ENCODE results near the gene ALPL. TPM values are rescaled to one million over a fixed set of nuclear protein-coding genes. Genes with fewer than 3 reads are reported as not detected.

ALPL gene
- total RNA-seq, 1 donor from 2014 or later = 123 TPM

DNA sequence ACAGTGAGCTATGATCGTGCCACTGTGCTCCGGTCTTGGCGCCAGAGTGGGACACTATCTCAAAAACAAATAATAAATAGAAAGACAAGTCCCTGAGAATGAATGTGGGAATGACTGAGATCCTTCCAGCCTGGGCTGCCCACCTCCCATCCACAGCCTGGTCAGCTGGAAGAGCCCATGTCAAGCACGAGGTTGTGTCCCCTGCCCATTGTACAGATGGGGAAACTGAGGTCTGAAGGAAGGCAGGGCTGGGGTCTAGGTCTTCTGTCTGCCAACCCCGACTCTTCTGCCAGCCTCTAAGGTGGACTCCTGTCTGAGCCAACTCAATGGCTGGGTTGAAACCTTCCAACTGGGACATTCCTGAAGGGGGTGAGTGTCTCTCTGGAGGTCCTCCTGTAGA, 80.4 kb downstream of the ALPL start:
- TF ChIP-seq CTCF (IDR thresholded peaks at IDR 0.05) = no peak
- Histone ChIP-seq H3K4me1 (peaks cover 22% of the 10 kb centered on the region), H3K27me3 (ENCODE audit: low read depth) (peaks cover 17% of the 10 kb centered on the region), H3K27ac (no peak overlapping the region), H3K9me3 (no peaks in the 10 kb centered on the region), H3K4me3 (no peak overlapping the region), H3K36me3 (no peaks in the 10 kb centered on the region)
- intact Hi-C loops (cut with DNase I) = no loop called here
- no peak for ATAC-seq
- DNase-seq = no peak

DNA sequence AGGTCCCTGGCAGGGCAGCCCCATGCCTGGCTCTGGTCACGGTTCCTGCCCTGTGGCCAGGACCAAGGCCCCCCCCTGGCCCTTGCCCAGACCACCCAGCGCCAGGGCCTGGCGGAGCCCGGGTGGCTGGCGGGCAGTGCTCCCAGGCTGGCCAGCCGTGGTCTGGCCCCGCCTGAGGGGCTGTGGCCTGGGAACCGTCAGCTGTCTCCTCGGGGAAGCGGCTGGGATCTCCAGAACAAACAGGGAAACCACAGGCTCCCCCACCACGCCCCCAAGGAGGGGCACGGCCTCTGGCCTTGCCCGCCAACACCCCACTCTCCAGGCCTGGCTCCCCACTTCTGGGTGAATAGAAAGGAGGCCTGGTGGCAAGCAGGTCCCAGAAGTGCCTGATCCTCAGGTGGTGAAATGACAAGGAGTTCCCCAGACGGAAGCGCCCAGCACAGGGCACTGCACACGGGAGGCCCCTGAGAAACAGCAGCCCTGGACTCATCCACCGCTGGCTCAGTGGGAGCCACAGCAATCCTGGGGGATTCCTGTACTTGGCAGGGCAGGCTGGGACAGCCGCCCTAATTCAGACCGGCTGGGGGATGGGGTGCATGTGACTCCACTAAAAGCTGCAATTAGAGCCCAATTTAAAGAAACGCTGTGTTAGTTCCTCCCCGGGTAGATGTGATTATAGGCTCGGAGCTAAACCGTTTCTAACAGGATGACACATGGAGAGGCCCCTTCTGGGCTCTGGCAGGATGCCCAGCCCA, 81.1 kb downstream of the ALPL start:
- H3K9me3 ChIP-seq = no peaks in the 10 kb centered on the region
- peaks cover 20% of the 10 kb centered on the region for H3K4me1 ChIP-seq
- DNase-seq (no peak), ATAC-seq (no peak)
- H3K27ac ChIP-seq = no peak overlapping the region
- peaks cover 17% of the 10 kb centered on the region for H3K27me3 ChIP-seq (ENCODE audit: low read depth)
- intact Hi-C loops (cut with DNase I) = no loop called here
- H3K4me3 ChIP-seq = no peak overlapping the region
- no peak for TF ChIP-seq CTCF (IDR thresholded peaks at IDR 0.05)
- H3K36me3 ChIP-seq = no peaks in the 10 kb centered on the region

DNA sequence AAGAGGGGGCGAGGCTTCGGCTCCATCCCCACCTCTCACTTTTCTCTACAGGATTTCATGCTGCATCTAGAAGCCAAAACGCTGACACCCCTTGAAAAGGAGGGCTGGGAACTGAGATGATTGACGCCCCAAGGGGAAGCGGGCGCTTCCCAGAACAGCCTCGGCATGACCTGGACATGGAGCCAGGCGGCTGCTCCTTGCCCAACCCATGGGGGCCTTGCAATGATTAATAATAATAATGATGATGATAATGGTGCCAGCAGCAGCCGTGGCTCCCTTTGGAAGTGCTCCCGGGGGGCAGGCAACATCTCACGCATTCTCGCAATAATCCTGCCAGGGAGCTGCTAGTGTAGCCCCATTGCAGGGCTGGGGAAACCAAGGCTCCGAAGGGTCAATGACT, 81.7 kb downstream of the ALPL start:
- no peak overlapping the region for H3K27ac ChIP-seq
- H3K27me3 ChIP-seq (ENCODE audit: low read depth) = peaks cover 17% of the 10 kb centered on the region

DNA sequence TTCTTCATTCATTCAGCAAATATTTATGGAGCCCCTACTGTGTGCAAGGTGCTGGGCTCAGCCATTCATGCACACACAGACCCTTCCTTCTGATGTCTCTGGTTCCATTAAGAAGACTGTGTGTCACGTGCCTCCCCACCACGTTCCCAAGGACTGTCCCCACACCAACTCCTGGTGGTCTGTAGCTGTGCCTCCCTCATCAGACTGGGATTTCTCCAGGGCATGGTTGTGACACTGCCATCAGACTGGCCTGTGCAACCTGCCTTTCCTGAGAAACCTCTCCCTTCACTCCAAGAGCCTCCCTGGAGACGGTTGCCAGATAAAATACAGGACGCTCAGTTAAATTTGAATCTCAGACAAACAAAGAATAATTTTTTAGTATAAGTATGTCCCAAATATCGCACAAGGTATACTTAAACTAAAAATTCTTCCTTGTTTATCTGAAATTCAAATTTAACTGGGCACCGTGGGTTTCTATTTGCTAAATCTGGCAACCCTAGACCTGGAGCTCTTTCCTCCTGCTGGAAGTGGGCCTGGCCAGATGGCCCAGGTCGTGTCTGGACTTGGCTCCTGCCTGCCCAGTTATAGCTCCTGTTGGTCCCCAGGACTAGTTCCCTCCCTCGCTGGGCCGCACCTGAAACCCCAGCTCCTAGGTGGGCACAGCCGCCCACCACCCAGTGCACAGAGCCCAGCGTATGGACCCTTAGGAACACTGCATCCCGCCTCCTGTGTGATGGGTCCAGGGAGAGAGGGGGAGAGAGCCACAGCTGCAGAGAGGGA, 83.1 kb downstream of the ALPL start:
- DNase-seq = no peak
- ATAC-seq = no peak
- Histone ChIP-seq H3K4me3 (no peak overlapping the region), H3K36me3 (peaks cover 6% of the 10 kb centered on the region), H3K27me3 (ENCODE audit: low read depth) (peaks cover 17% of the 10 kb centered on the region), H3K9me3 (no peaks in the 10 kb centered on the region), H3K27ac (no peak overlapping the region), H3K4me1 (peaks cover 4% of the 10 kb centered on the region)
- intact Hi-C loops (cut with DNase I) = no loop called here
- TF ChIP-seq CTCF (IDR thresholded peaks at IDR 0.05) = no peak

More for the DNA sequence above, 81.7 kb downstream of the ALPL start:
- Histone ChIP-seq H3K4me3 (no peak overlapping the region), H3K4me1 (peaks cover 14% of the 10 kb centered on the region), H3K9me3 (no peaks in the 10 kb centered on the region), H3K36me3 (no peaks in the 10 kb centered on the region)
- ATAC-seq (no peak), DNase-seq (no peak)
- no peak for TF ChIP-seq CTCF (IDR thresholded peaks at IDR 0.05)
- intact Hi-C loops (cut with DNase I) = no loop called here

DNA sequence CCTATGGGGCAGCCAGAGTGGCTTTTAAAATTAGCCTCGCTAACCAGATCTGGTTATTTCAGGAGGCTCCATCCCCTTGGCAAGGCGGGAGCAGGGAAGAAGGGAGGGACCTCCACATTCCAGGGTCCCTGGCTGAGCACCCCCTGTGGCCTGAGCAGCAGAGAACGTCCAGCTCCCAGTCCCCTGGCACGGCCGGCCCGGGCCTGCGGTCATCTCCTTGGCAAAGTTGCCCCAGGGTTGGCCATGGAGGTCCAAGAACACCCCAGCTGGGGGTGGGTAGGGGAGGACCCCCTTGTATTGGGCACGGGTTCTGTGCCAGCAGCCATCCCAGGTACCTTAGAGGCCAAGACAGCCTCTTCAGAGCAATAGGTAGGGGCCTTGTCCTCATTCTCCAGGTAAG, 84.0 kb downstream of the ALPL start:
- peaks cover 17% of the 10 kb centered on the region for H3K27me3 ChIP-seq (ENCODE audit: low read depth)
- H3K9me3 ChIP-seq = no peaks in the 10 kb centered on the region
- DNase-seq = no peak
- no peak overlapping the region for H3K4me3 ChIP-seq
- no peak for TF ChIP-seq CTCF (IDR thresholded peaks at IDR 0.05)
- intact Hi-C loops (cut with DNase I) = no loop called here
- no peak for ATAC-seq
- H3K36me3 ChIP-seq = peaks cover 6% of the 10 kb centered on the region
- H3K4me1 ChIP-seq = peaks cover 4% of the 10 kb centered on the region
- H3K27ac ChIP-seq = no peak overlapping the region

Measured in lower lobe of right lung (tissue), 2 donors.